Measurements from ENCODE around the gene RAB5IF.
"Not testable (repeated sequence)": the region's sequence is repeated elsewhere in the genome, so short reads cannot be mapped to it uniquely, and the experiment has no call there.

The RAB5IF gene

GRCh38 chr20:36605399-36606157 lies at the start of gene RAB5IF:
RAB5IF (plus strand) TSS chr20:36605779; CDS start chr20:36605952, 173 bp downstream.
- peak; percentile 100 for DNase-seq

GRCh38 chr20:36562724-36563123 lies 42.9 kb upstream of the RAB5IF start:
- no peak for DNase-seq

GRCh38 chr20:36563374-36563773 lies 42.2 kb upstream of the RAB5IF start:
- no peak for DNase-seq

- DNase-seq, result not testable (repeated sequence)
Measured at GRCh38 chr20:36564078-36564725, 41.4 kb upstream of the RAB5IF start.

- DNase-seq, result not testable (repeated sequence)
Measured at GRCh38 chr20:36564726-36565121, 40.9 kb upstream of the RAB5IF start.

GRCh38 chr20:36565520-36565919 lies 40.1 kb upstream of the RAB5IF start:
- no peak for DNase-seq

- DNase-seq, result no peak
Measured at GRCh38 chr20:36569847-36570429, 35.6 kb upstream of the RAB5IF start.

GRCh38 chr20:36571564-36572504 lies 33.7 kb upstream of the RAB5IF start:
- DNase-seq, result no peak

GRCh38 chr20:36572701-36573102 lies 32.9 kb upstream of the RAB5IF start:
- peak; percentile 56 for DNase-seq

GRCh38 chr20:36573103-36573797 lies 32.3 kb upstream of the RAB5IF start, which contains the start of gene TGIF2:
TGIF2 (plus strand) TSS chr20:36573597; CDS start chr20:36578775, 5,178 bp downstream.
- peak; percentile 91 for DNase-seq

GRCh38 chr20:36573798-36574365 lies 31.7 kb upstream of the RAB5IF start:
- no peak for DNase-seq

GRCh38 chr20:36574366-36575135 lies 31.0 kb upstream of the RAB5IF start:
- DNase-seq, result peak; percentile 38

GRCh38 chr20:36576081-36576445 lies 29.5 kb upstream of the RAB5IF start:
- no peak for DNase-seq

- no peak for DNase-seq
Measured at GRCh38 chr20:36578356-36579041, 27.1 kb upstream of the RAB5IF start.

GRCh38 chr20:36579996-36580545 lies 25.5 kb upstream of the RAB5IF start:
- DNase-seq, result no peak

GRCh38 chr20:36582322-36582721 lies 23.3 kb upstream of the RAB5IF start:
- peak; percentile 52 for DNase-seq

GRCh38 chr20:36582821-36583220 lies 22.8 kb upstream of the RAB5IF start:
- DNase-seq, result no peak

GRCh38 chr20:36584018-36584481 lies 21.5 kb upstream of the RAB5IF start:
- no peak for DNase-seq

GRCh38 chr20:36585410-36586125 lies 20.0 kb upstream of the RAB5IF start:
- DNase-seq, result no peak
